ENCODE measurements around the gene MYLK.
"Not testable (repeated sequence)": the region's sequence is repeated elsewhere in the genome, so short reads cannot be mapped to it uniquely, and the experiment has no call there.

The MYLK gene

GRCh38 chr3:123750209-123750608 lies 133.9 kb downstream of the MYLK start:
- no peak for DNase-seq (ENCODE audit: low spot score)

- no peak for DNase-seq (ENCODE audit: low spot score)
These were observed 134.4 kb downstream of the MYLK start for GRCh38 chr3:123749711-123750110.

DNA sequence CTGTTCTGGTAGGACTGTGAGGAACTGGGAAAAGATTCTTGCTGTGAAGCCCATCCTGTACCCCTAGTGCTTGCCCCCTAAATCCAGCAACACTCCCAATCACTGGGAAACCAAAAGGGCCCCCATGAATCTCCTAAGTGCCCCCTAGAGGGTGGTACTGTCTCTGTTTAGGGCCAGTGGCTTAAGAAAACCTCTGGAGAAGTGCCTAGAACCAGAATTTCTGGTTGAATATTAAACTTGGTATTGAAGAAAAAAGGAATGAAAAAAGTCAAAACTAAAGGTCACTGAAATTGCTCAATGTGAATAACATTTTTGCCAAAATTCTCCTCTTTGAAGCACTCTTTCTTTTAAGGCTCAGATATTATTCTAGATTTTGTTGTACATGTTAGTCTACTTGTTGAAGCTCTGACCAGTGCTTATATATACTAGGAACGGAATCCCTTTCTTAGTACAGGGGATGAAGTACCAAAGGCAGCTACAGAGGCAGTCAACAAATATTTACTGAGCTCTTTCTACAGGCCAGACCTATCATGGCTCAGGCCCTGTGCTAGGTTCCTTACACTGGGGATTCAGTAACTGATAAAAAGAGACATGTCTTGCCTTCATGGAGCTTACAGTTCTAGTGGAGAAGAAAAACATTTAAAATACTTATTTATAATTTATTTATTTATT lies 138.8 kb downstream of the MYLK start:
- DNase-seq (ENCODE audit: low spot score) = no peak

DNA sequence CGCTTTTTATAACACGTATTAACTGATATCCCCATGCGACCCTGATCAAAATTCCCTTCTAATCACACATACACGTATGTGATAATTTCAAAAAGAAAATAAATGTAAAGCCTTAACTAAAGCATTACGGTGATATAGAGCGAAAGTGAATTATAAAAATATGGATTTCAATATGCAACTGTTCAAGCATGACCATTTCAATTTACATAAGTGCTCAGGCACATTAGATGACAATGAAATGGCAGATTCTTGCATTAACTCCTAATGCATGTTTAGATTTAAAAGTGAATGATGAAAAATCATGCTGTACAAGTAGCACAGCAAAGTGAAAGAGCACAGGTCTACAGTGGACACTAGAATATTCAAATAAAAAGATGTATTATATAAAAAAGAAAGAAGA lies 140.1 kb downstream of the MYLK start:
- DNase-seq (ENCODE audit: low spot score) = no peak

- no peak for DNase-seq (ENCODE audit: low spot score)
These were observed 141.0 kb downstream of the MYLK start for GRCh38 chr3:123743121-123743520.

DNA sequence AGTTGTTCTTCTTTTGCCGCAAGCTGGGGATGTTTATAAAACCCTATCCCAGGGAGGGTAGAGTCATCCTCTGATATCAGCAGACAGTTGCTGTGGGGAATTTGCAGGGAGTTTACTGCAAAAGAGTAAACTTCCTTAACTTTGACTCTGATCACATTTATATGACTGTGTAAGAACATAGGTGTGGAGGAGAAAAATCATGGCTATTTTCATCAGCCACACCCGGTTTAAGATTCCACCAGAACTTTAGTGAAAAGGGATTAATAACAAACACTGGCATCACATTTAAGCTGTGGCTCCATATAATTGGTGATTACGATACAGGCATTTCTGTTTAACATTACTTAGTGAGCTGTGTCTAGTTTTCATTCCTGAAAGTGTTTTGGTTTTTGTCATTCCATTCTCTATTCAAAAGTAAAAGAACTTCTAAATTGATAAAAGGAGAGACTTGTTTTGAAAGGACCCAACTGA lies 143.1 kb downstream of the MYLK start:
- no peak for DNase-seq (ENCODE audit: low spot score)

DNA sequence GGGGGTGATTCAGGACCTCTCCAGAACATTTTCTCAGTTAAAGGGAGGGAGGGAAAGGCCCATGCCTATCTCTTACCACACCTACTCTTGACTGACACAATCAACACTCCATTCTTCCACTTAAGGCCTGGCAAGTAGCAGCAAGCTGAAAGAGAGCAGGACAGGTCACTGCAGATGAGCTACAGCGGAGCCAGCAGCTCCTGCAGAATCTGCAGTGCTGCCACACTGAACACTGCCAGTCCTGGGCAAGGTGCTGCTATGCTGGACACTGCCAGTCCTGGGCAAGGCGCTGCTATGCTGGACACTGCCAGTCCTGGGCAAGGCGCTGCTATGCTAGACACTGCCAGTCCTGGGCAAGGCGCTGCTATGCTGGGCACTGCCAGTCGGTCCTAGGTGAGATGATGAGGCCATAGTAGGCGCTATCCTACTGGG lies 143.7 kb downstream of the MYLK start:
- no peak for DNase-seq (ENCODE audit: low spot score)

DNA sequence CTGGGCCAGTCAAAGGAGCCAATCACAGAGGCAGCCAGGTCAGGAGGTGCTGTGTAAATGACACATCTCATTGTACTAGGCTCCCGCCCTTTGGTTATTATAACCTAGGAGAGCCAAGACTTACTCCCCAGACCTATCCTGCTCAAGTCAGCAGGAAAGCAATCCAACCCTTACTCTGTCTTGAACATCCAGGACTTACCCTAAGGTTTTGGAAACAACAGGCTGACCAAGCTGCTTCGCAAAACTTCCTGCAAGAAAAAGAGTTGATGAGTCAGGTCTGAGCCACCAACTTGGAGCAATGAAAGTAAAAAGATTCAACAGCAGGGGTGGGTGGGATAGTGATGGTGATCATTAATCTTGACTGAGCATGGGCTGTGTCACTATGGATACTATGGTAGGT lies 144.4 kb downstream of the MYLK start:
- no peak for DNase-seq (ENCODE audit: low spot score)

DNA sequence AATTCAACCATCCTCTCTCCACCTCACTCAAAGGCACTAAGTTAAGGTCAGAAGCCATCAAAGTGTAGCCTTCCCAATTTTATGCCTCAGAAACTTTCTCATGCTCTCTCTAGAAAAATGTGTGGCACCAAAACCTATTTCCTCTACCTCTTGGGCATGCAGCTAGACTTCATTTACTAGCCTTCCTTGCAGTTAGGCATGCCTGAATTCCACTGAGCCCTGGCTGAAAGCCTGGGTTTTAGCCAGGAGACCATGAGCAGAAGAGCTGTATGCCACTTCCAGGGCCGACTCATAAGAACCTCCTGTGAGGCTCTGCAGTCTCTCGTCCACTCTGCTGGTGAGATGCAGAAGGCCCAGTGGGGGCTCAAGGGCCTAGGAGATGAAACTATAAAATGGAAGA lies 145.0 kb downstream of the MYLK start:
- DNase-seq (ENCODE audit: low spot score) = no peak

GRCh38 chr3:123738522-123738921 lies 145.6 kb downstream of the MYLK start:
- not testable (repeated sequence) for DNase-seq (ENCODE audit: low spot score)

GRCh38 chr3:123737168-123737567 lies 147.0 kb downstream of the MYLK start:
- DNase-seq (ENCODE audit: low spot score) = no peak

- no peak for DNase-seq (ENCODE audit: low spot score)
These were observed 148.7 kb downstream of the MYLK start for GRCh38 chr3:123735456-123735855.

DNA sequence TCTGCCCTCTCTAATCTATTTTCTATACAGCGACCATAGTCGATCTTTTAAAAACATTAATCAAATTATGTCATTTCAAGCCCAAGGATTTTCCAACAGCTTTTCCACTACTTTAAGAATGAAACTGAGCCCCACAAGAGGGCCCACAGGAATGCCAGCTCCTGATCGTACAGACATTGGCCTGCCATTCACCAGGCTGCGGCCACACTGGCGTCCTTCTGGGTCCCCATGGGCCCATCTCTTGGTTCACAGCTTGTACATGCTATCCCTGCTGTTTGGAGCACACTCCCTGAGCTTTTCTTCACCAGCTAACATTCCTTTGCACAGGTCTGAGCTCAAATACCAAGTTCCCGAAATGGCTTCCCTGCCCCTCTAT lies 149.6 kb downstream of the MYLK start:
- DNase-seq (ENCODE audit: low spot score) = no peak

DNA sequence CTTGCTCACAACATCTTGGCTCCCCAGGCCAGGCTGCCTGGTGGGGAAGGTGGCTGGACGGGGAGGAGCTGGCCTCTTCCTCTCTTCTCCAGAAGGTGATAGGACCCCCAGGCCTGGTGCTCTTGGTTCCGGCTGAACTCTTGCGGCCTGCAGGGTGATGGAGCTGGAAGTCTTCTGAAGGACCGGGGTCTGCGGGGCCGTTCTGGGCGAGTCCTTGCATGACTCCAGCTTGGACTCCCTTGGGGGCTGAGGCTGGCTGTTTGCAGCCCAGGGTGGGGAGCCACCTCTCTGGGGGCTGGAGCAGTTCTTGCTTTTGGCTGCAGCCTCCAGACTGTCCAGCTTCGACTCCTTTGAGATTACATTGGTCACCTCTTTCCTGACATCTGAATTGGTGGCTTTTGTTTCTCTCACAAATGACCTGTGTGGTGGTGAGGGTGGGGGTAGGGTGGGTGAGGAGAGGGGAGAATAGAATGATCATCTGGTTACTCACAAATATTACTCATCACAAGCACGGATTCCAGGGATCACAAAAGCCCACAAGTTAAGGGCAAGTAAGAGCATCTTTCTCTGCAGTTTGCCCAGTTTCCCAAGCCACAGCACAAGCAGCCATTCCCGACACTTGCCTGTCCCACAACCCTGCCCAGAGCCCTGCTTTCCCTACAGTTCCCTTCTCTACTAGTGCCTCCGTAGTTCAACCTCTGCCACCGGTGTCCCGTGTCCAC lies 150.2 kb downstream of the MYLK start:
- DNase-seq (ENCODE audit: low spot score) = no peak

DNA sequence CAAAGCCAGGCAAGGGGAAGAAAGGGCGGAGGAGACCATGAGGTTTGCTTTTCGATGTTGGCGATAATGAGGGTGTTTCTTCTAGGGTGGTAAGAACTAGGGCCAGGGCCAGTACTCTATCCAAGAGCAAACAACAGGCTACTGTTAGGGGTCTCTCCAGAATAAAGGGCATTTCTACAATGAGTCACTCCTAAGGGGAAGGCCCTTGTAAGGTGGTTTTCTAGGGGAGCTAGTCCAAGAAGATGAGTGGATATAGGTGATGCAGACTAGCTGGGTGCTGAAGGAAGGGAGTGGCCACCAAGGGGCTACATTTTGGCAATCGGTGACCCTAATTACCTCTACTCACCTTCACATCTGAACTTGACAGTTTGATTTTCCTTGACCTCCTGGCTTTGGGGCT lies 150.8 kb downstream of the MYLK start:
- no peak for DNase-seq (ENCODE audit: low spot score)

GRCh38 chr3:123732447-123732846 lies 151.7 kb downstream of the MYLK start:
- no peak for DNase-seq (ENCODE audit: low spot score)

DNA sequence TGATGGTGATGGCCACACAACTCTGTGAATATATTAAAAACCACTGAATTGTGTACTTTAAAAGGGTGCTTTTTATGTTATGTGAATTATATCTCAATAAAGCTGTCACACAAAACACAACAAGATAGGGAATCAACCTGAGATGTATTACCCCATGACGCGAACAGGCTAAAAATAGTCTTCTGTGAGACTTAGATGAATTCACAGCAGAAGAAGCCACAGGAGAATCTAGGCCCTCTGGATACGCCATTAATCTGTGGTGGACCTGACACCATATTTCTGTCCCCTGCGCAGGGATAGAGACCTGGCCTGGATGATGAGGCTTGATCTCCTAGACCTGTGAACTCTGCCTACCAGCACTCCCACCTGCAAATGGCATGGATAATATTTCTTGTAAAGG lies 153.3 kb downstream of the MYLK start:
- DNase-seq (ENCODE audit: low spot score) = no peak

DNA sequence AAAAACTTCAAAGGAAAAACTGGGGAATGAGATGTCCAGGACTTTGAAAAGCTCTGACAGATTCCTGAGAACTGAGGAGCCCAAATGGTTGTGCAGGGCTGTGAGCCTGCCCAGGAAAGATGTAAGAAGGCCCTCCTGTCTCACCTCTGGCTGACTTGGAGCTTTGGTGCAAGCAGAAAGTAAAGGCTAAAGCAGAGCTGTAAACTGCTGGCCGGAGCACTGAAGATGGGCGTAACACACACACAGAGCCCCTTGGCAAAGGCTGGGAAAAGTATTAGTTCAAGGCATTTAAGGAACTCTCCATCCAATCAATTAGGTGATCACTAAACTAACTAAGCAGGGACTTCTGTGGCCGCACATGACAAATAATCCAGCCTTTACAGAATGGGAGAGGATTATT lies 155.1 kb downstream of the MYLK start:
- DNase-seq (ENCODE audit: low spot score) = no peak

- DNase-seq (ENCODE audit: low spot score) = no peak
These were observed 156.1 kb downstream of the MYLK start for GRCh38 chr3:123728014-123728413.

DNA sequence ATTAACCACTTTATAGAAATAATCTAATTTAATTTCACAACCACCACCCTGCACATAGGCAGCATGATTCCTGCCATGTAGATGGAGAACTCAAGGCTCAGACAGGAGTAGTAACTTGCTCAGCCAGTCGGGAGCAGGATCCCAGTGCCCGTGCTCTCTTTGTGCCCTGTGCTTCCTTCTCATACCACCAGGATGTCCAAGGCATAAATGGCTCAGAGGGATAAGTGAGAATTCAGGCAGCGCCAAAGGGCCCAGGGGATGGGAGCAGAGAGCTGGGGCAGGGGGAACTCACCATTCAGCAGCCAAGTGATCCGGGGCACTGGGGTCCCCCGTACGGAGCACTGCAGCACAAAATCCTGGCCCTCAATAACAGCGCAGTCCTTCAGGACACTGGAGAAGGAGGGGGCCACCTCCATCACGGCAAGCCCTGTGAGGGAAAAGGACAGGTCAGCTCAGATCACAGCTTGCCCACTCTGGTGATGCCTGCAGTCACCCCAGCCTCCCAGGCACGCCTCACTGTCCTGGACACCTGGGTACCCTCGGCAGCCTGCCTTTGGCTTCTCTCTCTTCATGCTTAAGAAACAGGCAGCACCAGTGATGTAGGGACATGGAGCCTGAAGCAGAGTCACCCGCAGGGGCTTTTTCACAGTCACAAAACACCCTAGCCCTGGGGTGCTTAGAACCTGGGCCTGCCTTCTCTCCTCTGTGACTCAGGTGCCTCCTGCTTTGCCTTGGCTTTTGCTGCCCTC lies 158.3 kb downstream of the MYLK start:
- DNase-seq (ENCODE audit: low spot score) = no peak

- no peak for DNase-seq (ENCODE audit: low spot score)
These were observed 159.8 kb downstream of the MYLK start for GRCh38 chr3:123724306-123724705.

GRCh38 chr3:123723522-123724168 lies 160.5 kb downstream of the MYLK start:
- peak; percentile 79 for DNase-seq (ENCODE audit: low spot score)

DNA sequence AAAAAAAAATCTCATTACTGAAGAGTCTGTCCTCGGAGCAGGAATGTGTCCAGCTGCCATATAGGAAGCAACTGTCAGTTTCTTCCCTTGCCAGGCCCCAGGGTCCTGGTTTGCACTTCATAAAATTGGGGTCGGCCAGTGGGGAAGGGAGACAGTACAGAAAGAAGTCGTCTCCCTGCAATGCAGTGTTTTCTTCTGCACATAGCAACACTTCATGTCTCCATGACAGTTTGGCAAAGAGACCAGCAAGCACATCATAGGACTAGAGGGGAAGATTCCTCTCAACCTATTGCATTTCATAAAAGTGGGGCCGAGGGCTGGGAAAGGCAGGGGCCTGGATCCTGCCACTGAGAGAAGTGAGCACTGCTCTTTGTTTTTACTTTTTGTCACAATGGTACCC lies 161.1 kb downstream of the MYLK start:
- DNase-seq (ENCODE audit: low spot score) = no peak

Measured in D341Med (cell line).